ENCODE data around the gene DNMT3B. TPM values are rescaled to one million over a fixed set of nuclear protein-coding genes. Genes with fewer than 3 reads are reported as not detected.
"Not testable (repeated sequence)": the region's sequence is repeated elsewhere in the genome, so short reads cannot be mapped to it uniquely, and the experiment has no call there.

Gene DNMT3B
- total RNA-seq (under 1 TPM; 0.30 to 0.34 TPM), total RNA-seq (0.58 to 1.4 reads per million in 2 donors)

- Mint-ChIP-seq H3K36me3 (ENCODE audit: low read depth) (no peaks in the 10 kb centered on the region), H3K4me1 (peaks cover 10% of the 10 kb centered on the region), H3K27me3 (no peaks in the 10 kb centered on the region), H3K27ac (no peak within 1 kb of the TSS), H3K4me3 (peak within 1 kb of the TSS; percentile 92)
- H3K9me3 ChIP-seq (ENCODE audit: control insufficient read depth, low read length, poor library complexity, severe bottlenecking), result no peaks in the 10 kb centered on the region
- ATAC-seq (peak; percentile 89), DNase-seq (peak; percentile 58 to 69 (median 68))
These were observed at the start of gene DNMT3B for GRCh38 chr20:32761831-32762753. TSS of gene DNMT3B (plus strand) at chr20:32762385. CDS start at chr20:32780324, 17,939 bp downstream.

DNA sequence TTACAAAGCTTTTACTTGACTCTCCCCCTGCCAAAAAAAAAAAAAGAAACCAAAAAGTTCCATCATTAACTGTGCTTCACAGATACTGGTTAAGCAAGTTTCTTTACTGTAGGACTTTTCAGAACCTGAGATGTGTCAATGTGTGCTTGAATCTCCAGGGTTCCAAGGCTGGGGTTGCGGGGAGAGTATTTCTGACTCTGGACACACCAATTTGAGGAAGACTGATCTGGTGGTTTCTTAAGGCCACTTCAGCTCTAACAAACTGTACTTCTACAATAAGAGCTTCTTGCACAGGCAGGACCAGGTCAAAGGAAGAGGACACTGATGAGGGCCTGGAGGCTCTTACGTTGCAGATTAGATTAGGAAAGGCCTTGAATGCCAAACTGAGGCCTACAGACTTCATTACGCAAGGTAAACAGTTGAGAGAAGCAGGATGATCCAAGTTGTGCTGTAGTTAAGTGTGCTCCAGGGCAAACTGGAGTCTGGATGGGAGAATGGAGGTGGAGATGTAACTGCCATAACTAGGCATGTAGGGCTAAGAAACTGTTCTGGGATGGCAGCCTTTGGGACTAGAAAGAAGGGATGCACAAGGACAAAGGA lies 43.3 kb upstream of the DNMT3B start:
- Mint-ChIP-seq H3K4me1 (peaks cover 10% of the 10 kb centered on the region), H3K27me3 (no peaks in the 10 kb centered on the region), H3K4me3 (no peak overlapping the region), H3K36me3 (ENCODE audit: low read depth) (peaks cover 6% of the 10 kb centered on the region), H3K27ac (peak overlapping the region; percentile 65)
- DNase-seq, result no peak
- H3K9me3 ChIP-seq (ENCODE audit: control insufficient read depth, low read length, poor library complexity, severe bottlenecking), result no peaks in the 10 kb centered on the region
- no peak for ATAC-seq

- H3K27me3 Mint-ChIP-seq, result no peaks in the 10 kb centered on the region
- DNase-seq, result no peak
- no peak for ATAC-seq
- H3K9me3 ChIP-seq (ENCODE audit: control insufficient read depth, low read length, poor library complexity, severe bottlenecking), result no peaks in the 10 kb centered on the region
- no peaks in the 10 kb centered on the region for H3K36me3 Mint-ChIP-seq (ENCODE audit: low read depth)
- no peak overlapping the region for H3K27ac Mint-ChIP-seq
- H3K4me3 Mint-ChIP-seq, result no peak overlapping the region
- H3K4me1 Mint-ChIP-seq, result peaks cover 11% of the 10 kb centered on the region
These were observed 34.5 kb upstream of the DNMT3B start for GRCh38 chr20:32727683-32728082.

- H3K27me3 Mint-ChIP-seq, result not testable (repeated sequence)
These were observed 33.8 kb upstream of the DNMT3B start for GRCh38 chr20:32728435-32728834.

GRCh38 chr20:32729334-32729733 lies 32.9 kb upstream of the DNMT3B start:
- H3K27ac Mint-ChIP-seq; DNase-seq; H3K4me3 Mint-ChIP-seq; H3K27me3 Mint-ChIP-seq; ATAC-seq; H3K36me3 Mint-ChIP-seq (ENCODE audit: low read depth); H3K9me3 ChIP-seq (ENCODE audit: control insufficient read depth, low read length, poor library complexity, severe bottlenecking): not testable (repeated sequence)
- peaks cover 11% of the 10 kb centered on the region for H3K4me1 Mint-ChIP-seq

More at GRCh38 chr20:32728435-32728834, 33.8 kb upstream of the DNMT3B start:
- H3K4me3 Mint-ChIP-seq; H3K9me3 ChIP-seq (ENCODE audit: control insufficient read depth, low read length, poor library complexity, severe bottlenecking); H3K27ac Mint-ChIP-seq; ATAC-seq; H3K36me3 Mint-ChIP-seq (ENCODE audit: low read depth); DNase-seq: not testable (repeated sequence)
- peaks cover 11% of the 10 kb centered on the region for H3K4me1 Mint-ChIP-seq

DNA sequence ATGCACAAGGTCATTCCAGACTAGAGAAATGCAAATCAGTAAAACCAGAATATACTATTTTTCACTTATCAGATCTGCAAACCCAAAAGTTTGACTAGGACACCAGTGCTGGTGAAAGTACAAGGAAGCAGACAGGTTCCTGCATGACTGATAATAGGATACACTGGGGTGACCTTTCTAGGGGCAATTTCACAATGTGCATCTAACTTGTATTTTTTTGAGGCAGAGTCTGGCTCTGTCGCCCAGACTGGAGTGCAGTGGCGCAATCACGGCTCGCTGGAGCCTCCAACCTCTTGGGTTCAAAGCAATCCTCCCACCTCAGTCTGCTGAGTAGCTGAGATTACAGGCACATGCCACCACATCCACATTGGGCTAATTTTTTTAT lies 30.3 kb upstream of the DNMT3B start:
- Mint-ChIP-seq H3K36me3 (ENCODE audit: low read depth) (no peaks in the 10 kb centered on the region), H3K27ac (no peak overlapping the region), H3K4me3 (no peak overlapping the region), H3K27me3 (no peaks in the 10 kb centered on the region), H3K4me1 (peaks cover 20% of the 10 kb centered on the region)
- no peaks in the 10 kb centered on the region for H3K9me3 ChIP-seq (ENCODE audit: control insufficient read depth, low read length, poor library complexity, severe bottlenecking)
- no peak for ATAC-seq
- DNase-seq, result no peak

DNA sequence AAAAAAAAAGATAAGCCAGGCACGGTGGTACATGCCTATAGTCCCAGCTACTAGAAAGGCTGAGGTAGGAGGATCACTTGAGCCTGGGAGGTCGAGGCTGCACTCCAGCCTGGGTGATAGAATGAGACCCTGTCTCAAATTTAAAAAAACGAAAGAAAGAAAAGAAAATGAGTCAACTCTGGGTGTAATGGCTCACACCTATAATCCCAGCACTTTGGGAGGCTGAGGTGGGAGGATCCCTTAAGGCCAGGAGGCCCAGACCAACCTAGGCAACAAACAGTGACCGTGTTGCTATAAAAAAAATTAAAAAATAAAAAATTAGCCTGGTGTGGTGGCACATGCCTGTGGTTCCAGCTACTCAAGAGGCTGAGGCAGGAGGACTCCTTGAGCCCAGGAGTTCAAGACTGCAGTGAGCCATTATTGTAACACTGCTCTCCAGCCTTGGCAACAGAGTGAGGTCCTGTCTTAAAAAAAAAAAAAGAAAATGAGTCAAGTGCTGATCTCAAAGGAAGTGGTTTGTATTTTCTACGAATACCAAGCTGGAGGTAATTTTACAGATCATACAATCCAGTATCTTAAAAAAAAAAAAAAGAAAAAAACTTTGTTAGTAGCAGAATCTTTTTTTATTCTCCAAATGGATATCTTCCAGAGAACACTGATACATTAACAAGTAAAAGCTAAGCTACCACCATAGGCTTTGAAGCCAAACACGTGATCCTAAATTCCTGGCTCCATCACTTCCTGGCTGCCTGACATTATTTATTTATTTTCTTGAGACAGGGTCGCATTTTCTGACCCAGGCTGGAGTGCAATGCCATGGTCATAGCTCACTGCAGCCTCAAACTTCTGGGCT lies 24.6 kb upstream of the DNMT3B start:
- Mint-ChIP-seq H3K27me3 (no peaks in the 10 kb centered on the region), H3K4me3 (no peak overlapping the region), H3K4me1 (peaks cover 26% of the 10 kb centered on the region), H3K27ac (peak overlapping the region; percentile 83), H3K36me3 (ENCODE audit: low read depth) (no peaks in the 10 kb centered on the region)
- peak in 1 of 3 donors; percentile 14 for DNase-seq
- peak; percentile 93 for ATAC-seq
- no peaks in the 10 kb centered on the region for H3K9me3 ChIP-seq (ENCODE audit: control insufficient read depth, low read length, poor library complexity, severe bottlenecking)

GRCh38 chr20:32741151-32741550 lies 21.0 kb upstream of the DNMT3B start:
- no peak overlapping the region for H3K27ac Mint-ChIP-seq
- no peaks in the 10 kb centered on the region for H3K9me3 ChIP-seq (ENCODE audit: control insufficient read depth, low read length, poor library complexity, severe bottlenecking)
- H3K27me3 Mint-ChIP-seq, result no peaks in the 10 kb centered on the region
- no peak overlapping the region for H3K4me3 Mint-ChIP-seq
- no peak for DNase-seq
- H3K36me3 Mint-ChIP-seq (ENCODE audit: low read depth), result no peaks in the 10 kb centered on the region
- H3K4me1 Mint-ChIP-seq, result peaks cover 28% of the 10 kb centered on the region
- ATAC-seq, result no peak

DNA sequence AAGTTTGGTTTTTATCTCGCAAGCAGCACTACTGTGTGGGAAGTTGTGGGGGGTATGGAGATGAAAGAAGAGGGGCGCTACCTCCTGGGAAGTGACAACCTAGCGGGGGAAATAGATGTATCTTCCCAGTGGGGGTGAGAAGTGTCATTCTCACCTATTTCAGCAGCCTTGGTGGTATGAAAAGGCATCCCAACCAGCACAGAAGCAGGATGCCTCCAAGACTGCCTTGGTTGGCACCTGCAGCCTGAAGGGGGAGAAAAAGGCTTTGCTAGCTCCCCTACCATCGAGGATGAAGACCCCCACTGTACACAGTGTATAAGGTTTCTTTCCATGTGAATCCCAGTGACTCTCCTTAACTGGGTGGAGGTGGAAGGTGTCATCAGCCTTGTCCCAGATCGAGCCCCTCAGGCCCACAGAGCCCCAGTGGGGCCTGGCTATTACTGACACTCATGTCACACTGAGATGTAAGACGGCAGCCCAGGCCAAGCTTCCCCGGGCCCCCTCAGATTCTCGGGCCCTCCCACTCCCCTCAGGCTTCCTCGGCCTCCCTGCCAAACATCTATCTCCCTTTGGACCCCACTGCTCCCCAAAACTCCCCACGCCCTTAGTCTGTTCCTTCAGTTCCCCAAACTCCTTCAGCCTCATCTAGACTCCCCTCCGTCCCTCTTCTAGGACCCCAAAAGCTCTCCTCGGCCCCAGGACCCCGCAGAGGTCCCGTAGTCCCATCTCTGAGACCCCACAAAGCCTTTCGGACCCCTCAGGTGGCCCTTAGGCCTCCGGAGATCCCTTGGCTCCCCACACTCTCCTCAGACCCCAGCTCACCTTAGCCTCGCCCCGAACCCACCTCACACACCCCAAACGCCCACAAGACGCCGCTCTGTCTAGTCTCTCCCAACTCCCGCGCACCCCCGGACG lies 19.6 kb upstream of the DNMT3B start:
- ATAC-seq (no peak), DNase-seq (no peak)
- H3K9me3 ChIP-seq (ENCODE audit: control insufficient read depth, low read length, poor library complexity, severe bottlenecking), result no peaks in the 10 kb centered on the region
- peak overlapping the region; percentile 98 for H3K4me3 Mint-ChIP-seq
- peak overlapping the region; percentile 97 for H3K27ac Mint-ChIP-seq
- H3K27me3 Mint-ChIP-seq, result no peaks in the 10 kb centered on the region
- peaks cover 23% of the 10 kb centered on the region for H3K4me1 Mint-ChIP-seq
- no peaks in the 10 kb centered on the region for H3K36me3 Mint-ChIP-seq (ENCODE audit: low read depth)

GRCh38 chr20:32743237-32744112 lies 18.7 kb upstream of the DNMT3B start, which contains the start of gene COMMD7:
TSS of gene COMMD7 (minus strand) at chr20:32743467. CDS start at chr20:32743391, 76 bp downstream.
- no peaks in the 10 kb centered on the region for H3K9me3 ChIP-seq (ENCODE audit: control insufficient read depth, low read length, poor library complexity, severe bottlenecking)
- ATAC-seq (peak; percentile 82), DNase-seq (peak; percentile 34 to 49 (median 42))
- no peaks in the 10 kb centered on the region for H3K36me3 Mint-ChIP-seq (ENCODE audit: low read depth)
- H3K27ac Mint-ChIP-seq, result peak within 1 kb of the TSS; percentile 97
- peaks cover 23% of the 10 kb centered on the region for H3K4me1 Mint-ChIP-seq
- H3K27me3 Mint-ChIP-seq, result no peaks in the 10 kb centered on the region
- H3K4me3 Mint-ChIP-seq, result peak within 1 kb of the TSS; percentile 98

DNA sequence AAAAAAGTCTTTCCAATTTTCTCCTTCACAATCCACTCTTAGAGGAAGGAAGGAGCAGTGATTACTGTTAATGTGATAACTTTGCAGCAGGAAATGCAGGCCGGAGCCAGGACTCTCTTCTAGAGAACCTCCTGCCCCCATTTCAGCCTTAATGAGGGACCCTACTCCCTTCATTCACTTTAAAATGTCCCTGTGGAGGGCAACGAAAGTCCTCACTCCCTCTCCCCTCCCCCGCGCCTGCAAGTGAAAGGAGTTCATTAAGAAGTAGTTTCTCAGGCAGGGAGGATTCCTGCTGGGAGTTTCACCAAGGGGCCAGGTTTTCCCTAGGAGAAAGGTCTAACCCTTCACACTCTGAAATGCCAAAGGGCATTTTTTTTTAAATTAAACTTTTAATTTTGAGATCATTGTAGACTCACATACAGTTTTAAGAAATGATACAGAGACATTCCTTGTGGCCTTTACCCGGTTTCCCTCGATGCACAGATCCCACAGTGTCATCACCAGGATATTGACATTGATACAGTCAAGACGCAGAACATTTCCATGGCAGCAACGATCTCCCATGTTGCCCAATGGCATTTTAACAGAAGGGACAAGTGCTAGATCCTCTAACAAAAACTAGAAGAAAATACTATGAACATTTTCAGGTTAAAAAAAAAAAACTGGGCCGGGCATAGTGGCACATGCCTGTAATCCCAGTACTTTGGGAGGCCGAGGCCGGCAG lies 12.1 kb upstream of the DNMT3B start:
- Mint-ChIP-seq H3K36me3 (ENCODE audit: low read depth) (no peaks in the 10 kb centered on the region), H3K27me3 (no peaks in the 10 kb centered on the region), H3K27ac (peak overlapping the region; percentile 77), H3K4me3 (no peak overlapping the region), H3K4me1 (peaks cover 5% of the 10 kb centered on the region)
- ATAC-seq (no peak), DNase-seq (no peak)
- no peaks in the 10 kb centered on the region for H3K9me3 ChIP-seq (ENCODE audit: control insufficient read depth, low read length, poor library complexity, severe bottlenecking)
